Hematopoietic multipotent progenitor cell treated with erythropoietin and hydrocortisone succinate and interleukin-3 and kit ligand, for 6 days (in vitro differentiated cells): ENCODE measurements around the gene SMC1B.
"Not testable (repeated sequence)": the region's sequence is repeated elsewhere in the genome, so short reads cannot be mapped to it uniquely, and the experiment has no call there.

Experiments used
- DNase-seq: peaks from one replicate; pipeline ENCODE4 v3.0.0-alpha.2; 2015

Gene SMC1B

GRCh38 chr22:45338795-45339194, 74.6 kb downstream of the SMC1B start:
- DNase-seq: no peak

- no peak for DNase-seq
Observed at GRCh38 chr22:45337536-45337935, 75.9 kb downstream of the SMC1B start.

- peak; percentile 32 for DNase-seq
Observed at GRCh38 chr22:45336971-45337431, 76.4 kb downstream of the SMC1B start.

GRCh38 chr22:45335854-45336522, 77.4 kb downstream of the SMC1B start:
- DNase-seq: peak; percentile 21

GRCh38 chr22:45335021-45335818, 78.2 kb downstream of the SMC1B start:
- no peak for DNase-seq

GRCh38 chr22:45334528-45334927, 78.9 kb downstream of the SMC1B start:
- DNase-seq: no peak

GRCh38 chr22:45334068-45334467, 79.3 kb downstream of the SMC1B start:
- DNase-seq: no peak

- no peak for DNase-seq
Observed at GRCh38 chr22:45332001-45332400, 81.4 kb downstream of the SMC1B start.

GRCh38 chr22:45331486-45331885, 81.9 kb downstream of the SMC1B start:
- DNase-seq: no peak

- DNase-seq: no peak
Observed at GRCh38 chr22:45330548-45330947, 82.9 kb downstream of the SMC1B start.

- no peak for DNase-seq
Observed at GRCh38 chr22:45329530-45329936, 83.9 kb downstream of the SMC1B start.

GRCh38 chr22:45328822-45329529, 84.4 kb downstream of the SMC1B start:
- DNase-seq: peak; percentile 53

- DNase-seq: not testable (repeated sequence)
Observed at GRCh38 chr22:45328261-45328660, 85.1 kb downstream of the SMC1B start.

- no peak for DNase-seq
Observed at GRCh38 chr22:45324311-45324711, 89.1 kb downstream of the SMC1B start.

GRCh38 chr22:45323695-45324094, 89.7 kb downstream of the SMC1B start:
- no peak for DNase-seq

GRCh38 chr22:45322873-45323525, 90.4 kb downstream of the SMC1B start:
- no peak for DNase-seq

- DNase-seq: no peak
Observed at GRCh38 chr22:45321827-45322226, 91.6 kb downstream of the SMC1B start.

GRCh38 chr22:45320357-45320976, 92.9 kb downstream of the SMC1B start:
- no peak for DNase-seq

- DNase-seq: no peak
Observed at GRCh38 chr22:45319324-45319685, 94.1 kb downstream of the SMC1B start.

- DNase-seq: no peak
Observed at GRCh38 chr22:45318558-45319323, 94.7 kb downstream of the SMC1B start.

GRCh38 chr22:45318168-45318557, 95.2 kb downstream of the SMC1B start:
- DNase-seq: peak; percentile 68
